Measurements from ENCODE around the gene MRPL32. TPM values are rescaled to one million over a fixed set of nuclear protein-coding genes. Genes with fewer than 3 reads are reported as not detected.

Gene MRPL32
- total and polyA plus RNA-seq, 8 donors = 19.7 to 51.9 (median 26.3) TPM

GRCh38 chr7:42980514-42980913 lies 48.3 kb downstream of the MRPL32 start:
- H3K4me3 ChIP-seq = no peak overlapping the region
- H3K9me3 ChIP-seq = no peaks in the 10 kb centered on the region
- H3K27ac ChIP-seq = no peak overlapping the region
- DNase-seq (no peak), ATAC-seq (no peak), FAIRE-seq (no peak)
- WGBS, 2 donors = 61 to 70% methylated on average over 3 of the region's 3 CpGs
- TF ChIP-seq, protein P1, sequence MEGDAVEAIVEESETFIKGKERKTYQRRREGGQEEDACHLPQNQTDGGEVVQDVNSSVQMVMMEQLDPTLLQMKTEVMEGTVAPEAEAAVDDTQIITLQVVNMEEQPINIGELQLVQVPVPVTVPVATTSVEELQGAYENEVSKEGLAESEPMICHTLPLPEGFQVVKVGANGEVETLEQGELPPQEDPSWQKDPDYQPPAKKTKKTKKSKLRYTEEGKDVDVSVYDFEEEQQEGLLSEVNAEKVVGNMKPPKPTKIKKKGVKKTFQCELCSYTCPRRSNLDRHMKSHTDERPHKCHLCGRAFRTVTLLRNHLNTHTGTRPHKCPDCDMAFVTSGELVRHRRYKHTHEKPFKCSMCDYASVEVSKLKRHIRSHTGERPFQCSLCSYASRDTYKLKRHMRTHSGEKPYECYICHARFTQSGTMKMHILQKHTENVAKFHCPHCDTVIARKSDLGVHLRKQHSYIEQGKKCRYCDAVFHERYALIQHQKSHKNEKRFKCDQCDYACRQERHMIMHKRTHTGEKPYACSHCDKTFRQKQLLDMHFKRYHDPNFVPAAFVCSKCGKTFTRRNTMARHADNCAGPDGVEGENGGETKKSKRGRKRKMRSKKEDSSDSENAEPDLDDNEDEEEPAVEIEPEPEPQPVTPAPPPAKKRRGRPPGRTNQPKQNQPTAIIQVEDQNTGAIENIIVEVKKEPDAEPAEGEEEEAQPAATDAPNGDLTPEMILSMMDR (IDR thresholded peaks at IDR 0.05) = no peak
- intact Hi-C loops (cut with DNase I) = no loop called here
- no peaks in the 10 kb centered on the region for H3K27me3 ChIP-seq
- H3K4me1 ChIP-seq = no peaks in the 10 kb centered on the region
- H3K36me3 ChIP-seq = no peaks in the 10 kb centered on the region

GRCh38 chr7:42981601-42982000 lies 49.4 kb downstream of the MRPL32 start:
- intact Hi-C loops (cut with DNase I) = no loop called here
- DNase-seq (no peak), ATAC-seq (no peak), FAIRE-seq (no peak)
- WGBS, 2 donors = 84 to 87% methylated on average over 1 of the region's 1 CpG
- H3K4me3 ChIP-seq = no peak overlapping the region
- TF ChIP-seq, protein P1 (IDR thresholded peaks at IDR 0.05) = no peak
- no peak overlapping the region for H3K27ac ChIP-seq
- H3K36me3 ChIP-seq = no peaks in the 10 kb centered on the region
- H3K27me3 ChIP-seq = no peaks in the 10 kb centered on the region
- H3K9me3 ChIP-seq = no peaks in the 10 kb centered on the region
- no peaks in the 10 kb centered on the region for H3K4me1 ChIP-seq

- Histone ChIP-seq H3K4me3 (no peak overlapping the region), H3K9me3 (no peaks in the 10 kb centered on the region), H3K27ac (no peak overlapping the region), H3K36me3 (no peaks in the 10 kb centered on the region), H3K27me3 (no peaks in the 10 kb centered on the region), H3K4me1 (no peaks in the 10 kb centered on the region)
- no peak for DNase-seq
- no peak for FAIRE-seq
- TF ChIP-seq, protein P1 (IDR thresholded peaks at IDR 0.05) = no peak
- 58 to 60% methylated on average over 3 of the region's 3 CpGs for WGBS, 2 donors
- no peak for ATAC-seq
- intact Hi-C loops (cut with DNase I) = no loop called here
These were observed 50.5 kb downstream of the MRPL32 start for GRCh38 chr7:42982604-42983115.

DNA sequence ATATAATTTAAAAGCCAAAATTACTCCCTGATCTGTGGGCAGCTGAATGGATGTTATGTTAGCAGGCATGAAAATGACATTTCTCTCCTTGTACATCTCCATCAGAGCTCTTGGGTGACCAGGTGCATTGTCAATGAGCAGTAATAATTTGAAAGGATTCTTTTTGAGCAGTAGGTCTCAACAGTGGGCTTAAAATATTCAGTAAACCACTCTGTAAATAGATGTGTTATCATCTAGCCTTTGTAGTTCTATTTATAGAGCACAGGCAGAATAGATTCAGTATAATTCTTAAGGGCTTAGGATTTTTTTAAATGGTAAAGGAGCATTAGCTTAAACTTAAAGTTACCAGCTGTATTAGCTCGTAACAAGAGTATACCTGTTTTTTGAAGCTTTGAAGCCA lies 52.0 kb downstream of the MRPL32 start:
- FAIRE-seq (no peak), DNase-seq (no peak), ATAC-seq (no peak)

GRCh38 chr7:42986213-42986612 lies 54.0 kb downstream of the MRPL32 start:
- 64 to 89% methylated on average over 6 of the region's 6 CpGs for WGBS, 2 donors
- DNase-seq = no peak
- no peaks in the 10 kb centered on the region for H3K36me3 ChIP-seq
- H3K27me3 ChIP-seq = no peaks in the 10 kb centered on the region
- no peak overlapping the region for H3K4me3 ChIP-seq
- H3K9me3 ChIP-seq = no peaks in the 10 kb centered on the region
- FAIRE-seq = no peak
- intact Hi-C loops (cut with DNase I) = no loop called here
- ATAC-seq = no peak
- TF ChIP-seq, protein P1 (IDR thresholded peaks at IDR 0.05) = no peak
- H3K27ac ChIP-seq = no peak overlapping the region
- no peaks in the 10 kb centered on the region for H3K4me1 ChIP-seq

More for the DNA sequence above, 52.0 kb downstream of the MRPL32 start:
- WGBS, 2 donors = 82 to 84% methylated on average over 1 of the region's 1 CpG
- intact Hi-C loops (cut with DNase I) = no loop called here
- TF ChIP-seq, protein P1 (IDR thresholded peaks at IDR 0.05) = no peak
- Histone ChIP-seq H3K36me3 (no peaks in the 10 kb centered on the region), H3K4me3 (no peak overlapping the region), H3K9me3 (no peaks in the 10 kb centered on the region), H3K4me1 (no peaks in the 10 kb centered on the region), H3K27me3 (no peaks in the 10 kb centered on the region), H3K27ac (no peak overlapping the region)
